Ovary (tissue), 3 donors: ENCODE data around the gene IQSEC2.

Experiments used
- EP300 ChIP-seq: sonication (generic); formaldehyde crosslinking; IDR thresholded peaks from one replicate; pipeline ENCODE4 v1.6.1; 2017; ENCODE audit warnings: antibody characterized with exemption
- POLR2A ChIP-seq: fragments of 450-650 bp; IDR thresholded peaks from one replicate; pipeline ENCODE4 v1.6.1; 2017; ENCODE audit warnings: antibody characterized with exemption, mild to moderate bottlenecking, moderate library complexity
- TF ChIP-seq, protein P1 (sequence below), 3 donors: fragments of 450-650 bp in 2 of 3; fragments of 200-600 bp in 1 of 3; IDR thresholded peaks; one replicate each; pipeline versions ENCODE4 v1.5.1 to v1.8.0; 2016 to 2022; ENCODE audit warnings: antibody characterized with exemption in 3 of 3, mild to moderate bottlenecking in 1 of 3
- donor health status: DM: no; HTN: no; CAD: no.

DNA sequence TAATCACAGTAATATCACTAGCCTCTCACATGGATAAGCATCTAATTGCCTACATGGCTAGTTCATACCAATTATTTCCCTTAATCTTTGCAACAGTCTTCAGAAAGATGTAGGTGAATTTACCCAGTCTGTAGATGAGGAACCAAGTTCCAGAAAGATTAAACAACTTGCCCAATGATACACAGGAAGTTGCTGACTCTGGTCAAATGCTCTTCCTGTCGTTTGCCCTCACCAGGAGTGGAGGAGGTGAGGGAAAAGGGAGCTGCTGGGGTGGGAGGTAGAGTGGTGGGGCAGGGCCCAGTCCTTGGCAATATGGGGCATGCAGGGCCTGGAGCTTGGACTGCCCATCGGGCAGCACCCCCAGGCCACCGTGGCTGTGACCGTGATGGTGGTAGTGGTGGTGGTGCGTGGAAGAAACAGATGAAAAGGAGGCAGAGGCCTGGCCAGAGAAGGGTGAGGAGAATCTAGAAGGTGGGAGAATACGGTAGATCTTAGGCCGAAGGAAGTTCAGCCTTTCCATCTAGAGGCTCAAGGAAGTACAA lies 54.1 kb downstream of the IQSEC2 start:
- TF ChIP-seq, protein P1, sequence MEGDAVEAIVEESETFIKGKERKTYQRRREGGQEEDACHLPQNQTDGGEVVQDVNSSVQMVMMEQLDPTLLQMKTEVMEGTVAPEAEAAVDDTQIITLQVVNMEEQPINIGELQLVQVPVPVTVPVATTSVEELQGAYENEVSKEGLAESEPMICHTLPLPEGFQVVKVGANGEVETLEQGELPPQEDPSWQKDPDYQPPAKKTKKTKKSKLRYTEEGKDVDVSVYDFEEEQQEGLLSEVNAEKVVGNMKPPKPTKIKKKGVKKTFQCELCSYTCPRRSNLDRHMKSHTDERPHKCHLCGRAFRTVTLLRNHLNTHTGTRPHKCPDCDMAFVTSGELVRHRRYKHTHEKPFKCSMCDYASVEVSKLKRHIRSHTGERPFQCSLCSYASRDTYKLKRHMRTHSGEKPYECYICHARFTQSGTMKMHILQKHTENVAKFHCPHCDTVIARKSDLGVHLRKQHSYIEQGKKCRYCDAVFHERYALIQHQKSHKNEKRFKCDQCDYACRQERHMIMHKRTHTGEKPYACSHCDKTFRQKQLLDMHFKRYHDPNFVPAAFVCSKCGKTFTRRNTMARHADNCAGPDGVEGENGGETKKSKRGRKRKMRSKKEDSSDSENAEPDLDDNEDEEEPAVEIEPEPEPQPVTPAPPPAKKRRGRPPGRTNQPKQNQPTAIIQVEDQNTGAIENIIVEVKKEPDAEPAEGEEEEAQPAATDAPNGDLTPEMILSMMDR (IDR thresholded peaks at IDR 0.05), result no peak
- TF ChIP-seq POLR2A (no peak), EP300 (no peak)
